IMR-90 (cell line): ENCODE results near the gene CD72. TPM values are rescaled to one million over a fixed set of nuclear protein-coding genes. Genes with fewer than 3 reads are reported as not detected.
"Not testable (repeated sequence)": the region's sequence is repeated elsewhere in the genome, so short reads cannot be mapped to it uniquely, and the experiment has no call there.

Source experiments
- ATAC-seq: fragments of 200-7000 bp; cut with Tn5 transposase; 2 replicates; pipeline ENCODE4 v1.9.1; 2020; ENCODE audit warnings: low read depth, mild to moderate bottlenecking, moderate library complexity
- BruUV-seq: library from RNA; stranded (reverse); fragments of 400-500 nt; replicated peaks from 2 replicates; lab custom pipeline; 2021; lab: Mats Ljungman, UMichigan
- CTCF ChIA-PET: fragments of 300-600 bp; formaldehyde crosslinking; extraction: SDS; loops from one replicate; lab custom pipeline; 2021; ENCODE audit warnings: antibody characterized with exemption; lab: Yijun Ruan, JAX
- POLR2A ChIA-PET: fragments of 300-600 bp; sonication (Branson Sonifier 250); formaldehyde crosslinking; loops from one replicate; lab custom pipeline; 2022; ENCODE audit warnings: antibody characterized with exemption; ENCODE audit not compliant: unreplicated experiment; lab: Charles Lee
- DNase-seq: peaks from one replicate; pipeline ENCODE4 v3.0.0; 2013
- H2AFZ ChIP-seq: replicated peaks from 2 replicates; pipeline ENCODE3; 2013; ENCODE audit warnings: low read length, mild to moderate bottlenecking; ENCODE audit not compliant: poor library complexity
- H2AK5ac ChIP-seq: 2 replicates; pipeline ENCODE4 v1.6.1; 2013; ENCODE audit warnings: low read depth, low read length, inconsistent platforms
- H2AK9ac ChIP-seq: replicated peaks from 2 replicates; pipeline ENCODE3; 2013; ENCODE audit warnings: mild to moderate bottlenecking, low read depth, low read length, moderate library complexity; ENCODE audit not compliant: poor library complexity
- H2BK120ac ChIP-seq: 2 replicates; pipeline ENCODE4 v1.6.1; 2013; ENCODE audit warnings: low read depth, low read length, inconsistent platforms
- H2BK15ac ChIP-seq: 3 replicates; pipeline ENCODE4 v1.6.1; 2013; ENCODE audit warnings: low read depth, low read length, inconsistent platforms
- H2BK20ac ChIP-seq: 2 replicates; pipeline ENCODE4 v1.6.1; 2013; ENCODE audit warnings: low read depth, mild to moderate bottlenecking, inconsistent platforms, low read length, moderate library complexity
- H2BK5ac ChIP-seq: 2 replicates; pipeline ENCODE4 v1.6.1; 2013; ENCODE audit warnings: mild to moderate bottlenecking, low read depth, low read length, inconsistent platforms; ENCODE audit not compliant: poor library complexity, severe bottlenecking
- H3K14ac ChIP-seq: replicated peaks from 2 replicates; pipeline ENCODE4 v1.6.1; 2013; ENCODE audit warnings: low read depth, low read length, inconsistent platforms
- H3K18ac ChIP-seq: 2 replicates; pipeline ENCODE4 v1.6.1; 2013; ENCODE audit warnings: low read depth, low read length, control low read depth
- H3K23ac ChIP-seq: 2 replicates; pipeline ENCODE4 v1.6.1; 2013; ENCODE audit warnings: low read depth, low read length, inconsistent platforms
- H3K27ac ChIP-seq: 2 replicates; pipeline ENCODE4 v1.5.1; 2013; ENCODE audit warnings: mild to moderate bottlenecking, control low read depth, low read length; ENCODE audit not compliant: insufficient read depth
- H3K27me3 ChIP-seq: 2 replicates; pipeline ENCODE4 v1.6.1; 2013; ENCODE audit warnings: low read length; ENCODE audit not compliant: control insufficient read depth, insufficient read depth
- H3K36me3 ChIP-seq: 2 replicates; pipeline ENCODE4 v1.6.1; 2013; ENCODE audit warnings: low read length, mixed read lengths; ENCODE audit not compliant: control insufficient read depth, insufficient read depth
- H3K4ac ChIP-seq: 2 replicates; pipeline ENCODE4 v1.6.1; 2013; ENCODE audit warnings: low read depth, low read length, inconsistent platforms
- H3K4me1 ChIP-seq: 2 replicates; pipeline ENCODE4 v1.6.1; 2013; ENCODE audit warnings: low read length, mixed read lengths; ENCODE audit not compliant: control insufficient read depth, insufficient read depth
- H3K4me2 ChIP-seq: 2 replicates; pipeline ENCODE4 v1.6.1; 2013; ENCODE audit warnings: low read depth, mild to moderate bottlenecking, control low read depth, low read length, moderate library complexity
- H3K4me3 ChIP-seq: 2 replicates; pipeline ENCODE4 v1.5.1; 2013; ENCODE audit warnings: low read depth, mild to moderate bottlenecking, control low read depth, low read length, moderate library complexity; ENCODE audit not compliant: insufficient read depth
- H3K56ac ChIP-seq: 2 replicates; pipeline ENCODE4 v1.6.1; 2013; ENCODE audit warnings: low read length, inconsistent platforms; ENCODE audit not compliant: insufficient read depth; ENCODE audit errors: extremely low read depth
- H3K79me1 ChIP-seq, 2 experiments: 2 replicates each; pipeline ENCODE4 v1.6.1; 2013; ENCODE audit warnings: low read length in 2 of 2, inconsistent platforms in 1 of 2, low read depth in 1 of 2
- H3K9ac ChIP-seq: 2 replicates; pipeline ENCODE4 v1.6.1; 2013; ENCODE audit warnings: low read depth, low read length, control low read depth
- H3K9me1 ChIP-seq: 2 replicates; pipeline ENCODE4 v1.6.1; 2013; ENCODE audit warnings: low read length, inconsistent platforms; ENCODE audit not compliant: insufficient read depth
- H3K9me3 ChIP-seq: 2 replicates; pipeline ENCODE4 v1.6.1; 2013; ENCODE audit warnings: low read length; ENCODE audit not compliant: control insufficient read depth, insufficient read depth
- H4K20me1 ChIP-seq: 2 replicates; pipeline ENCODE4 v1.6.1; 2013; ENCODE audit warnings: low read length, inconsistent platforms; ENCODE audit not compliant: insufficient read depth
- H4K5ac ChIP-seq: 2 replicates; pipeline ENCODE4 v1.6.1; 2013; ENCODE audit warnings: mild to moderate bottlenecking, low read depth, low read length, control low read depth
- H4K8ac ChIP-seq, 2 experiments: 2 replicates each; pipeline ENCODE4 v1.6.1; 2013; ENCODE audit warnings: low read depth in 2 of 2, low read length in 2 of 2, control low read depth in 1 of 2, inconsistent platforms in 1 of 2
- H4K91ac ChIP-seq: 2 replicates; pipeline ENCODE4 v1.6.1; 2013; ENCODE audit warnings: low read depth, low read length, inconsistent platforms; ENCODE audit not compliant: insufficient read depth
- whole genome bisulfite sequencing, 2 experiments: methylation state at CpG; one replicate each; pipeline versions ENCODE4 v1.1.5 to v1.1.7; 2013; ENCODE audit warnings: missing lambda C conversion rate in 2 of 2; ENCODE audit not compliant: insufficient read length in 1 of 2; ENCODE audit errors: extremely low coverage in 2 of 2; 5-methylcytosine and 5-hydroxymethylcytosine counted together
- dilution Hi-C: fragments of 300-500 bp; cut with HindIII; formaldehyde crosslinking; loops from one replicate; pipeline ENCODE4 v1.14.3; 2018; ENCODE audit warnings: low sequenced_read_pairs; ENCODE audit not compliant: unreplicated experiment
- in situ Hi-C: fragments of 300-500 bp; cut with MboI; formaldehyde crosslinking; loops from 3 replicates; pipeline ENCODE4 v1.14.3; 2019; ENCODE audit warnings: low sequenced_read_pairs, inconsistent platforms, mixed read lengths
- intact Hi-C: fragments of 100-400 bp; cut with micrococcal nuclease; formaldehyde crosslinking; loops from 2 replicates; pipeline ENCODE4 v1.10.0; 2022
- polyA plus RNA-seq, 3 experiments: library from polyadenylated mRNA; depleted of rRNA; stranded (reverse); fragments of >200 nt; gene quantifications; 2 replicates each; pipeline ENCODE4 v1.2.3, GENCODE V29; 2012; ENCODE audit warnings: low replicate concordance in 1 of 3
- total RNA-seq: library from RNA; depleted of rRNA; stranded (reverse); fragments of >200 nt; gene quantifications from 2 replicates; pipeline ENCODE4 v1.2.3, GENCODE V29; 2012

CD72 gene
- total and polyA plus RNA-seq, 2 of the 4 experiments (the other 2 are of a cell fraction) = 0.36 to 0.58 TPM

GRCh38 chr9:35640431-35640830, 22.2 kb upstream of the CD72 start:
- H3K79me1 ChIP-seq, H3K27me3 ChIP-seq, H3K18ac ChIP-seq, BruUV-seq, POLR2A ChIA-PET, H3K9me3 ChIP-seq, H3K27ac ChIP-seq, H2BK20ac ChIP-seq, H3K14ac ChIP-seq, H2BK5ac ChIP-seq, CTCF ChIA-PET, H4K91ac ChIP-seq, H2AK5ac ChIP-seq, H4K8ac ChIP-seq, H2AFZ ChIP-seq, H3K4me1 ChIP-seq, H4K5ac ChIP-seq, H3K36me3 ChIP-seq, H3K9me1 ChIP-seq, H3K9ac ChIP-seq, H2AK9ac ChIP-seq, ATAC-seq, in situ Hi-C loops, H2BK120ac ChIP-seq, H3K23ac ChIP-seq, dilution Hi-C loops, H3K4me3 ChIP-seq, H2BK15ac ChIP-seq, H3K56ac ChIP-seq, intact Hi-C loops, H3K4ac ChIP-seq, H3K4me2 ChIP-seq, H4K20me1 ChIP-seq, DNase-seq: not testable (repeated sequence)
- WGBS, 2 experiments = 94% methylated on average over 12 of the region's 15 CpGs; no CpG with 5 or more reads in 1 of the 2 experiments
